ENCODE results near the gene SELPLG. TPM values are rescaled to one million over a fixed set of nuclear protein-coding genes. Genes with fewer than 3 reads are reported as not detected.
"Not testable (repeated sequence)": the region's sequence is repeated elsewhere in the genome, so short reads cannot be mapped to it uniquely, and the experiment has no call there.

SELPLG gene
- total and polyA plus RNA-seq, 2 experiments from 2014 or later: 0.37 to 1.5 TPM

GRCh38 chr12:108655812-108656175 lies 22.1 kb upstream of the SELPLG start:
- not testable (repeated sequence) for H3K36me3 ChIP-seq (replicated peaks; ENCODE audit: insufficient read depth, low read depth); H3K4me3 ChIP-seq; H3K4me2 ChIP-seq; H3K9me3 ChIP-seq (ENCODE audit: low read depth); H3K4me1 ChIP-seq (ENCODE audit: insufficient read depth); H3K27ac ChIP-seq; H4K20me1 ChIP-seq (ENCODE audit: insufficient read depth, poor library complexity, severe bottlenecking); DNase-seq (ENCODE audit: low spot score); H3K9me2 ChIP-seq (replicated peaks; ENCODE audit: insufficient read depth); H2AFZ ChIP-seq; H3K27me3 ChIP-seq
- 82% methylated on average over 2 of the region's 28 CpGs for WGBS (ENCODE audit: low lambda C conversion rate, missing lambda C conversion rate)
- peaks cover 17% of the 10 kb centered on the region for H3K79me2 ChIP-seq

- not testable (repeated sequence) for H4K20me1 ChIP-seq (ENCODE audit: insufficient read depth, poor library complexity, severe bottlenecking); H3K36me3 ChIP-seq (replicated peaks; ENCODE audit: insufficient read depth, low read depth); H2AFZ ChIP-seq; H3K4me2 ChIP-seq; DNase-seq (ENCODE audit: low spot score); H3K9me3 ChIP-seq (ENCODE audit: low read depth); H3K27me3 ChIP-seq; H3K4me3 ChIP-seq; H3K4me1 ChIP-seq (ENCODE audit: insufficient read depth); H3K27ac ChIP-seq; H3K9me2 ChIP-seq (replicated peaks; ENCODE audit: insufficient read depth); H3K79me2 ChIP-seq
- WGBS (ENCODE audit: low lambda C conversion rate, missing lambda C conversion rate): 88% methylated on average over 9 of the region's 9 CpGs
Observed at GRCh38 chr12:108654622-108655021, 20.9 kb upstream of the SELPLG start.

GRCh38 chr12:108653922-108654321 lies 20.2 kb upstream of the SELPLG start:
- no peak for TF ChIP-seq EZH2 (IDR thresholded peaks at IDR 0.05; ENCODE audit: borderline replicate concordance)
- Histone ChIP-seq H4K20me1 (ENCODE audit: insufficient read depth, poor library complexity, severe bottlenecking) (no peaks in the 10 kb centered on the region), H3K9me2 (replicated peaks; ENCODE audit: insufficient read depth) (no peaks in the 10 kb centered on the region), H3K9me3 (ENCODE audit: low read depth) (no peaks in the 10 kb centered on the region), H3K27ac (no peak overlapping the region), H3K27me3 (no peaks in the 10 kb centered on the region), H3K79me2 (peaks cover 3% of the 10 kb centered on the region), H3K4me1 (ENCODE audit: insufficient read depth) (no peaks in the 10 kb centered on the region), H3K4me3 (no peak overlapping the region), H3K4me2 (no peak overlapping the region), H3K36me3 (replicated peaks; ENCODE audit: insufficient read depth, low read depth) (no peaks in the 10 kb centered on the region), H2AFZ (no peak overlapping the region)
- DNase-seq (ENCODE audit: low spot score): no peak
- WGBS (ENCODE audit: low lambda C conversion rate, missing lambda C conversion rate): 85% methylated on average over 3 of the region's 3 CpGs

GRCh38 chr12:108653082-108653516 lies 19.4 kb upstream of the SELPLG start:
- Histone ChIP-seq H3K27ac (peak overlapping the region; percentile 52), H3K36me3 (replicated peaks; ENCODE audit: insufficient read depth, low read depth) (no peaks in the 10 kb centered on the region), H3K9me2 (replicated peaks; ENCODE audit: insufficient read depth) (no peaks in the 10 kb centered on the region), H4K20me1 (ENCODE audit: insufficient read depth, poor library complexity, severe bottlenecking) (no peaks in the 10 kb centered on the region), H3K9me3 (ENCODE audit: low read depth) (no peaks in the 10 kb centered on the region), H3K4me3 (no peak overlapping the region), H3K4me2 (no peak overlapping the region), H2AFZ (no peak overlapping the region), H3K27me3 (no peaks in the 10 kb centered on the region), H3K79me2 (no peaks in the 10 kb centered on the region), H3K4me1 (ENCODE audit: insufficient read depth) (no peaks in the 10 kb centered on the region)
- DNase-seq (ENCODE audit: low spot score): no peak
- TF ChIP-seq EZH2 (IDR thresholded peaks at IDR 0.05; ENCODE audit: borderline replicate concordance): no peak
- TF ChIP-seq EZH2phosphoT487 (IDR thresholded peaks at IDR 0.05; ENCODE audit: low read depth, severe bottlenecking, unreplicated experiment): no peak
- no peak for TF ChIP-seq CTCF (IDR thresholded peaks at IDR 0.05; ENCODE audit: poor library complexity)

- no peak overlapping the region for H3K4me3 ChIP-seq
- H3K27me3 ChIP-seq: no peaks in the 10 kb centered on the region
- H2AFZ ChIP-seq: no peak overlapping the region
- no peak for TF ChIP-seq EZH2 (IDR thresholded peaks at IDR 0.05; ENCODE audit: borderline replicate concordance)
- TF ChIP-seq EZH2phosphoT487 (IDR thresholded peaks at IDR 0.05; ENCODE audit: low read depth, severe bottlenecking, unreplicated experiment): no peak
- TF ChIP-seq CTCF (IDR thresholded peaks at IDR 0.05; ENCODE audit: poor library complexity): no peak
- no peaks in the 10 kb centered on the region for H3K9me2 ChIP-seq (replicated peaks; ENCODE audit: insufficient read depth)
- DNase-seq (ENCODE audit: low spot score): no peak
- no peaks in the 10 kb centered on the region for H3K36me3 ChIP-seq (replicated peaks; ENCODE audit: insufficient read depth, low read depth)
- WGBS (ENCODE audit: low lambda C conversion rate, missing lambda C conversion rate): 96% methylated on average over 2 of the region's 2 CpGs
- no peaks in the 10 kb centered on the region for H4K20me1 ChIP-seq (ENCODE audit: insufficient read depth, poor library complexity, severe bottlenecking)
- H3K27ac ChIP-seq: no peak overlapping the region
- H3K4me2 ChIP-seq: no peak overlapping the region
- H3K79me2 ChIP-seq: no peaks in the 10 kb centered on the region
- no peaks in the 10 kb centered on the region for H3K4me1 ChIP-seq (ENCODE audit: insufficient read depth)
- H3K9me3 ChIP-seq (ENCODE audit: low read depth): no peaks in the 10 kb centered on the region
Observed at GRCh38 chr12:108650083-108650482, 16.4 kb upstream of the SELPLG start.

All from hepatocyte (in vitro differentiated cells).